HG03565 (cell line): ENCODE measurements around the gene TMA7B.

Source experiments
- ATAC-seq: cut with Tn5 transposase; IDR thresholded peaks from one replicate; pipeline ENCODE4 v1.9.1; 2021; ENCODE audit warnings: mild to moderate bottlenecking, moderate library complexity; ENCODE audit not compliant: unreplicated experiment

The TMA7B gene

GRCh38 chr22:39959640-39960447, at the start of gene TMA7B:
TSS of gene TMA7B (plus strand) at chr22:39960397. CDS start at chr22:39964375, 3,978 bp downstream.
- no peak for ATAC-seq

GRCh38 chr22:39910876-39911613, 49.2 kb upstream of the TMA7B start:
- no peak for ATAC-seq

- ATAC-seq: no peak
These were observed 46.9 kb upstream of the TMA7B start for GRCh38 chr22:39913321-39913720.

DNA sequence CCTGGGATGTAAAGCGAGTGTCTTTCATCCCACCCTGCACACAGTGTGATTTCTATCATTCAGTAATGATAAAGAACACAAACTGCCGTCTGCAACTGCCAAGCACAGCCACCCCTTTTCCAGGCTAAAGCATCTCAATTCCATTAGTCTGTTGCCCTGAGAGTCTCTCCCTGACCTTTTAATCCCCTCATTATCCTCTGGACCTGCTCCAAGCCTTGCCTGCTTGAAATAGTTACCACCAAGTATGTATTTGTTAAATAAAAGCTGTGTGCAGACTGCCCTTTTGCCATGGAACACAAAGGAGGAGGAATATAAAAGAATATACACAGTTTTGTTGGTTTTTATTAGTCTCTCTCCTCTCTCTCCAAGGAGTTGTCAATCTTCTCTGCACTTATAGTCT, 46.3 kb upstream of the TMA7B start:
- ATAC-seq: no peak

- no peak for ATAC-seq
These were observed 45.6 kb upstream of the TMA7B start for GRCh38 chr22:39914584-39914983.

- ATAC-seq: no peak
These were observed 44.9 kb upstream of the TMA7B start for GRCh38 chr22:39915295-39915726.

DNA sequence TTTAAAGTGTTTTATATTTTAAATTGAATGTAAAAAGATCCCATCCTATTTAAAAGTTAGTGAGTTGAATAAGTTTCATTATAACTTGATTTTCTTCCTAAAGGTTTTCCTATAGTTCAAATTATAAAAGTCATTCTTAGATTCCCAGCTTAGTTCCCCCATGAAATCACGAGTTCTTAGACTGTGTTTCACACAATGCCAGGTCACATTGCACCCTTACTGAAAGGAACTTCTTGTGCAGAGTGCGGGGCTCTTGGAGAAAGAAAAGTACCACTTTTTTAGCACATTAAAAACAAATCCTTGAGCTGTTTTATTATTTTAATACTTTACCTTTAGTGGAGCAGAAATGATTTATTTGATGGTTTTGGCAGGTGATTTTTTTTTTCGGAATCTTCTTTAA, 43.7 kb upstream of the TMA7B start:
- no peak for ATAC-seq

DNA sequence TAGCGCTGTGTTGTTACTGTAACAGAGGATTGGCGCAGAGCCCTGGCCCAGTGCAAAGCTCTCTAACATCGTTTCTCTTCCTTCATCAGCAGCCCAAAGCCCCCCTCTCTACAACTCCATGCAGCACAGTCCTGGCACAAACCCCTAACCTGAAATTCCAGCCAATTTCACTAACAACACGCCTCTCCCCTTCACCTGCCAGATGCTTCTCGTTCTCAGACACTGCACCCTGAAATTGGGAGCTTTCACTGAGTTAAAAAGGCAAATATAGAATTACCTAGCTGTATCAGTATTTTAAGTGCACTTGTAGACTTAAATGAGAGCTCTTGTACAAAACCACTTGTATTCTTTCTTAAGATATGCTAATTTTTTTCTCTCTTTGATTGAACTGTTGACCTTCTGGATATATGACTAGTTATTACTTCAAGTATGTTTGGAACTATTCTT, 43.0 kb upstream of the TMA7B start:
- no peak for ATAC-seq

DNA sequence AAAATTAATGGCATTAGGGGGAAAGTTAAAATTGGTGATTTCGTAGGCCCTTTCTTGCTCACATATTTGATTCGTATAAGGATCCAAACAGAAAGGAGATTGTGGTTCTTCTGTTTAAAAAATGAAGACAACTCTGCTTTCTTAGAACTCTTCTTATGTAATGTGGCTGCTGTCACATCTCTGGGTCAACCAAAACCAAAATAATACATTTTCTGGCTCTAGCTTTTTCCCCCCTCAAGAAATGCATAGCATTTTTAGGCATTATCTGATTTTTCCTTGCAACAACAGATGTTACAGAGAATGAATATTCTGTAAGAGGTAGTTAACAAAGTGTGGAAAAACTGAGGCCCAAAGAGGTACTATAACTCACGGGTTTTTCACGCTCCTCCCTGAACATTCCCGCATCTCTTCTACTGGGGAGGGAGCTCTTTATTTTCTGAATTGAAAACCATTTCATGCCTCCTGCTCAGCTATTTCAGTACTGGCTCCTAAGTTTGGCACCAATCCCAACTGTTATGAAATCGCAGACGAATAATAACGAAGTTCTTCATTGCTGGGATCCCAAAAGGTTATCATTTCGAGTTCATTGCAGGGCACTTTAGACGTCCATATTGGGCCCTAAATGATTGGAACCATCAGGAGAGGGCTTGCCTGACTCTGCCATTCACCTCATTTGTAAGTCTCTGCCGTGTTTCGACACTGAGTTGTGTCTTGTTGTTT, 42.3 kb upstream of the TMA7B start:
- ATAC-seq: no peak

DNA sequence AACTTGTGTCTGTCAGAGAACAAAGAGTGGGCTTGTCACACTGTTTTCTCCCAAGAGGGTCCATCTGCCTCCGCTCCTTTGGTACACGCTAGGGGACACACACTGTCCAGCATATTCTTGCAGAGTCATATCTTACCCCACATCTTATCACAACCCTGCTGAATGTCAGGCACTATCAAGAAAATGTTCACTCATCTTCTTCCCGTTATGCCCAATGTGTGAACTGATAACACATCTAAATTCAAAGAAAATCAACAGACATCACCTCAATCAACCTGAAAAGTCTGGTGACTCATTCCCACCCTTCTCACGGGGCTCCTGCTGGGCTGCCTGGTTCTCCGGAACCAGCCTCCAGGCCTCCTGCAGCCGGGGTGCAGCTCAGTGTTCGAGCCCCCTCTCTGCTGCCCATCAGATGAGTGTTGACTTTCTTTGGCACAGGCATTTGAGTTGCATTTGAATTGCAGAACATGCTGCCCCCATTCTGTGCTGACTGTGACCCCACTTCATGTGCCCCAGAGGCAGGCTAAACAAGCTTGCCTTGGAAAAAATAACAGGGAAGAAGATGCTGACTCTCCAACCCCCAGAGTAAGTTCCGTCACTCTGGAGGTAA, 40.0 kb upstream of the TMA7B start:
- no peak for ATAC-seq

DNA sequence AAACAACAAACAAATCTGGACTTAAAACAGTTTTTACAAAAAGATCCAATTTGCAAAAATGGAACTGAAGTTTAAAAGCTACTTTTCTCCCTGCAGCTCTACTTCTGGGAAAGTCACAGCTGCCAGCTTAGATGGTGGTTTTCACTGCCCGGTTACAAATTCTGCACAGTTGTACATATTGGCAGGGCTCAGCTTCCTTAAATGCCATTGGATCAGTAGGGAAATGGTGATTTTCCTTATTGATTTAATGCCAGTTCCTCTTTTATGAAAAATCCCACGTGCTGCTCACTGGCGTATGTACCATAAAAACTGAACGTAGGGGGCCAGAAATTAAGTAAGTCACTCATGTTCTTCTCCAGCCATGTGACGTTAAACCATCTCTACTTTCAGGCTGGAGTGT, 36.5 kb upstream of the TMA7B start:
- no peak for ATAC-seq

DNA sequence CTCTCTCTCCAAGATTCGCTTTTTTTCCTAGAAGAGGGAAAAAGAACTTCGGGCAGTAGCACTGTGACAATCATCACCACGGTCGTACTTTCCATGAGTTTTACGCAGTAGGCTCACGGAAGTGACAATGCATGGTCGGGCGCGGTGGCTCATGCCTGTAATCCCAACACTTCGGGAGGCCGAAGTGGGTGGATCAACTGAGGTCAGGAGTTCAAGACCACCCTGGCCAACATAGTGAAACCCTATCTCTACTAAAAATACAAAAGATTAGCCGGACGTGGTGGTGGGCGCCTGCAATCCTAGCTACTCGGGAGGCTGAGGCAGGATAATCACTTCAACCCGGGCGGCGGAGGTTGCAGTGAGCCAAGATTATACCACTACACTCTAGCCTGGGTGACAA, 35.9 kb upstream of the TMA7B start:
- ATAC-seq: no peak

DNA sequence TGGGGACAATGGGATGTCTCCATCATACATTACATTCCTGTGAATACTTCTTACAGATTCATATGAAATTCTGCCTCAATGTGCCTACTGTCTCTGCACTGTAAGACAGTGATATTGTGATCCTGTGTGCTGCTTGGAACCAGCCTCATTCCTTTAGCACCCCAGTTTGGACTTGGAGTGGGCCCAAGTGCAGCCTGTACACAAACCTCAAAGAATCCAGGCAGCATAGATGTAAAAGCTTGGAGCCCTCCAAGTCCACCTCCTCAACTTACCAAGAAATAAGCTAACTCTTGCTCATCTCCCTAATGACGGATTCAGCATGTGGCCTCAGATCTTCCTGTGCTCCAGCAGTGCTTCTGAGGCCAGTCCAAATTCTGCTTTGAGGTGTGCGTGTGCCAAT, 34.9 kb upstream of the TMA7B start:
- no peak for ATAC-seq

GRCh38 chr22:39925909-39926679, 34.1 kb upstream of the TMA7B start:
- ATAC-seq: no peak

DNA sequence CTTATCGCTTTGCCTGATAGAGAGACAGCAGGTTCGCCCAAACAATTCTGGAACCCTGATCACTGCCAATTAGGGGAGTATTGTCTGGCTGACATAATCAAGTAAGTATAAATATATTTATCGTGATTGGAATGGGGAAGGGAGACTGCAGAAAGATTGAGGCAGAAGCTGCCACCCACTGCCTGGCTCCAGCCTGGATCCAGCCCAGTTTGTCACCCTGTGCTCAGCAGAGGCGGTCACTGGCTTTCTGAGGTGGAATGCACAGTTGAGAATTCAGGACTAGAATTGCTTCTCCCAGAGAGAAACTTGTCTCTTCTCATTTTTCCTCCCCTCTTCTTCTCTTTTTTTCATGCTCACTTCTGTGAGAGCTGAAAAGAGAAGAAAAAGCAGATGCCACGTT, 33.4 kb upstream of the TMA7B start:
- no peak for ATAC-seq

GRCh38 chr22:39927544-39927943, 32.7 kb upstream of the TMA7B start:
- no peak for ATAC-seq

DNA sequence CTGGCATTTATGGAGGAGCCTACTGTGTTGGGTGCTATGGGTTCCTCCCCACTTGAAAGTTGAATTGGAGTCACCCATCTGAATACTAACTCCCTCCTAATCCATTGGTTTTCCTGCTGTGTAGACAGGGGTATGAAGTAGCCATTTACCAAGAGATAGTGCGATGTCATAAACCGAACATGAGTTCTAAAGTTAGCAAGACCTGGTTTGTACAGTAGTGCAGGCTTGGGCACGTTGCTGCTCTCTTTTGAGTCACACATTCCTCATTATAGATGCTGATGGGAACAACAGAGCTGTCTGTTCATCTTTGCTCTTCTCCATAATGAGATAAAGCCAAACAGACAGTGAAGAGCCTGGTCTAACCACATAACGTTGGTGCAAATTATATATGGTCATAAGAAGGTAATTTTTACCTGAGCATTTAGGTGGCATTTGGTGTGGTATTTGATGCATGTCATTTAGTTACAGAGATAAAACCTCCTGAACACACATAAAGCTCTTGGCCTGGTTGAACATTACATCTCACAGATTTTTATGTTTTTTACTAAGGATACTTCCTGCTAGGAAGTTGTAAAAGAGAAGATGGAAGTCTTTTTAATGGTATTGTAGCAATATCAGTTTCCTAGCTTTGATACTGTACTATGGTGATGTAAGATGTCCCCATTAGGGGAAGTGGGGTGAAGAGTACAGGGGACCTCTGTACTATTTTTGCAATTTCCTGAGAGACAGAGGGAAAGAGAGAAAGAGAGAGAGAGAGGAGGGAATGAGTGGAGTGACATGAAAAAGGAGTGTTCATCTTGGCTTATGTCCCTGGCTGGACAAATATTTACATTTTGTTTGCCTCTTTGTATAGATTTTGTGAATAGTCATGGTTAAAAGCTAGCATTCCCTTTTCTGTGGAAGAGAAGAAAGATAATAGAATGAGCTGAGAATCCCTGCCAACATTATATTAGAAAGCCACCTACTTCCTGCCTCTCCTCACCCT, 31.4 kb upstream of the TMA7B start:
- no peak for ATAC-seq

DNA sequence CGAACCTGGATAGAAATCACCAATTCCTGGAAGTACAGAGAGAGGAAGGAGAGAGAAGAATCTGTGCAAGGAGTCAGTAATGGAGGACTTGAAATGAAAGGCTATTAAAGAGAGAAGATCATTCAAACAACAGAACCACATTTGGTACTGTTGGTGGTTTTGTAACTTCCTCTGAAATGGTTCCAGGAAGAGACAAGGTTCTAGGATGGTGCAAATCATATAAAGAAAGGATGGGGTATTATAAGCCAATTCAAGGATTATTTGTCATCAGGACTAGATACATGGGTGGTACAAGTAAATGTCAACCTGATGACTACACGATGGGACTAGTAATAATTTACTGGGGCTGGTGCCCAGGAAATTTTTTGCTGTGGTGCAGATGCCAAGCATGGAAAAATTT, 28.9 kb upstream of the TMA7B start:
- no peak for ATAC-seq

GRCh38 chr22:39932166-39932565, 28.0 kb upstream of the TMA7B start:
- no peak for ATAC-seq
